ENCODE results near the gene CDHR3.

CDHR3 gene

DNA sequence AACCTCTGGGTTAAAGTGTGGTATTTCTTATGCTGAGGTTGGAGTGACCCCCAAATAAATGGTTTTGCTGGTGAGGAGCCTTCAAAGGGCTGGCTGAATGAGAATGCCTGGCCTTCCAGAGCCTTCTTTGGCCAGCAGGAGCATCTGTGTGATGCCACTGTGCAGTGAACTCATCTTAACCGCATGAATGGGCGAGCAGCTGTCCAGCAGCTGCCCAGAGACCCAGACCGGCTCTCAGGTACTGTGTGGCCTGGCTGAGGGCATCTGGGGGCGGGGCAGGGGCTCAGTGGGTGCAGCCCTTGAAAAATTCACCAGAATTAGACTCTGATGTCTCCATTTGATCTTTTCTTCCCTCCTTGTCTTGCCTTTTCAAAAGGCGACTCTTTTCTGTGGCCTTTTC lies 90.0 kb downstream of the CDHR3 start:
- DNase-seq = no peak

DNA sequence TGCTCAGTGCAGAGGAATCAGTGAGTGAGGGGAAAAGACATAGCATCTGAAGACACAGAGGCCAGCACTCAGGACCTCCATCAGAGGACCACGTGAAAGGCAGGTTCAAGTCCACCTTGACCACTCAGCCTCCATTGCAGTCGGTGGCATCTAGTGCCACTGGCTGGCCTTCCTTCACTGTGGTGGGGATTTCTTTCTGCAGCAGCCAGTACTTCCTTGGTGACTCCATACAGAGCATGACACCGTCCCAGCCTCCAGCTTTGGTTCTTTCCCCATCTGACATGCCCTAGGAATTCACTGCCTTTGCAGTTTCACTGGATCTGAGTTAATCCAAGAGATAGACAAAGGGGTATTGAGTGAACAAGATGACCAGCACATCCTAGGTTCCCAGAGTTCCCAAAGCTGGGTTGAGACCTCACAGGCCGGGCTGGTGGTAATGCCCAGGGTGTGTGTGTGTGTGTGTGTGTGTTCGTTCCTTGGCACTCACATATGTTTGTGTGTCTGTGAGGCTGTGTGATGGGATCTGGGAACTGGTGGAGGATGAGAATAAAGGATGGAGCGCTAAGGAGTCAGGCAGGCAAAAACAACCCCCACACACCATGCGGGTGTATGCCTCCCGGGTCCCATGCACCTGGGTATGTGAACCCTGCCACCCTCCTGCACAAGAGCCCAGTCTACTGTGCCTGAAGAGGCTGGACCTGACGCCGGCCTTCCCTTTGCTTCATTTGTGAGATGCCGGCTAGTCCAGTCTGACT lies 91.3 kb downstream of the CDHR3 start:
- DNase-seq = no peak

DNA sequence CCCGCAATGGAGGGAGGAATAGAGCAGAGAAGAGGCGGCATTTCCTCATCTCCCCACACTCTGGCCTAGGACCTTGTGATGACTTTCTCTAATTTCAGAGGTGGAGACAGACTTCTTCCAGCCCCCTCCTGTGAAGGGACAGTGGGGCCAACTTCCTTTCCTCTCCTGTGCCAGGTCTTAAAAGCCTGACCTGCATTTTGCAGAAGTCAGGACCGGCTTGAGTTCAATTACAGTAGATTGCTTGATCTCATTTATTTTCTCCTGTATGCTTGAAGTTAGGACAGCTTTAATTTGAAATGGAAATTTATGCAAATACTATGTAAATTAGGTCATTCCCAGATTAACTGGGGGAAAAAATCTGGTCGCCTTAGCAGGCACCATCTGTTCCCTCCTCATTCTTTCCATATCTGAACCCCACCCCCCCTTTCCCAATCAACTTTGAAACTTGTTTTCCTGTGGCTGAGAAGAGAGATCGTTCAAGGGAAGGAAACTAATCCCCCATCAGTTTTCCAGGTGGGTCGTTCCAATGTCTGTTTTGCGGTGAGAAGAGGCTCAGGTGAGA lies 92.0 kb downstream of the CDHR3 start:
- DNase-seq = no peak

DNA sequence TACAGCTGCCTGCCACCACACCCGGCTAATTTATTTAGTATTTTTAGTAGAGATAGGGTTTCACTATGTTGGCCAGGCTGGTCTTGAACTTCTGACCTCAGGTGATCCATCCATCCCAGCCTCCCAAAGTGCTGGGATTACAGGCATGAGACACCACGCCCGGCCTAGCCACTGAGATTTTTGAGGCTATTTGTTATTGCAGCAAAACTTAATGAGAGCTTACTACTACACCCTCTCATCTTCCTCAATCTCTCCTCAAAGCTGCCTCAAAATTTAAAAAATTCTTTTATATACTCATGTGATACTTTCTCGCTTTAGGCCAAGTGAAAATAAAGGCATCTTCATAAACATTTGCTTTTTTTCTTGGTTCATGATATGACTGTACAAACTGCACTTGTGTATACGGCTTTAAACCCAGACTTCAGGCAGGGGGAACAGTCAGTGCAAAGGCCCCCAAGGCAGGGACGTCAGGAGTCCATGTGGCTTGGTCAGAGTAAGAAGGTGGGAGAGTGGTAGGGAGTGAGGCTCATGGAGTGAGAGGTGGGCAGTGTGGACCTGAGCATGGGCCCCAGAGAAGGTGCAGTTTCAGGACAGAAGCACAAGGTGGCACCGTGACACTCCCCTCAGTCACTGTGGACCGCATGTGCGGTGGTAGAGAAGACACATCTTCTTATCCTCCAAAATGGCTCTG lies 93.6 kb downstream of the CDHR3 start:
- peak; percentile 71 to 74 for DNase-seq

DNA sequence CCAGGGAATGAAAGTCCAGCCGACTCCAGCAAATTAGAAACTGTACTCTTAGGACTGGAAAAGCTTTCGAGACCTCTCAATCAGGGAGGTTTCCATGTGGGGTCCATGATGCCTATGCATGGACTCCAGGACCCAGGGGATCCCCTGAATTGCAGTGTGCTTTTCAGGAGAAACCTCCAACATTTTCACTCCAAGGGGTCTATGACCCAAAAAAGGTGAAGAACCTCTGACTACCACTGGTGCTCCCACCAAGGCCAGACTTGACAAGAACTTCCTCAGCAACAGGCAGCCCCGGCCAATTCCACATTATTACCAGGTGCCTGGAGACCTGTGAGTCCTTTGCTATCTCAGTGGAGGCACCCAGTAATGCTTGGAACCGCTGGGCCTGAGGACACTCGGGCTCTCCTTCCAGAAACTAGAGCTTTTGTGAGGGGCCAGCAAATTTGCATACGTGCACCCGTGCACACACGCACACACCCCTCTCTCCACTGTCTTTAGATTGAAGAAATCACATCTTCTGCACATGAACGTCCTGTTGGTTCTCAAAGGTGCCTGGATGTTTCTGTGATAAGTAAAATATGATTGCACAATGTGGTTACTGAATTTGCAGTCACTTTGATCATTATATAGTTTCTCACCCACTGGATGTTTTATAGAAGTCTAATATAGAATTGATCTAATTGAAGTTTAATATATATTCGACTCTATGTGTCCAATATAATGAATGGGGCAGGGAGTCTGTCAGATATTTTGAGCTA lies 94.3 kb downstream of the CDHR3 start:
- no peak for DNase-seq

DNA sequence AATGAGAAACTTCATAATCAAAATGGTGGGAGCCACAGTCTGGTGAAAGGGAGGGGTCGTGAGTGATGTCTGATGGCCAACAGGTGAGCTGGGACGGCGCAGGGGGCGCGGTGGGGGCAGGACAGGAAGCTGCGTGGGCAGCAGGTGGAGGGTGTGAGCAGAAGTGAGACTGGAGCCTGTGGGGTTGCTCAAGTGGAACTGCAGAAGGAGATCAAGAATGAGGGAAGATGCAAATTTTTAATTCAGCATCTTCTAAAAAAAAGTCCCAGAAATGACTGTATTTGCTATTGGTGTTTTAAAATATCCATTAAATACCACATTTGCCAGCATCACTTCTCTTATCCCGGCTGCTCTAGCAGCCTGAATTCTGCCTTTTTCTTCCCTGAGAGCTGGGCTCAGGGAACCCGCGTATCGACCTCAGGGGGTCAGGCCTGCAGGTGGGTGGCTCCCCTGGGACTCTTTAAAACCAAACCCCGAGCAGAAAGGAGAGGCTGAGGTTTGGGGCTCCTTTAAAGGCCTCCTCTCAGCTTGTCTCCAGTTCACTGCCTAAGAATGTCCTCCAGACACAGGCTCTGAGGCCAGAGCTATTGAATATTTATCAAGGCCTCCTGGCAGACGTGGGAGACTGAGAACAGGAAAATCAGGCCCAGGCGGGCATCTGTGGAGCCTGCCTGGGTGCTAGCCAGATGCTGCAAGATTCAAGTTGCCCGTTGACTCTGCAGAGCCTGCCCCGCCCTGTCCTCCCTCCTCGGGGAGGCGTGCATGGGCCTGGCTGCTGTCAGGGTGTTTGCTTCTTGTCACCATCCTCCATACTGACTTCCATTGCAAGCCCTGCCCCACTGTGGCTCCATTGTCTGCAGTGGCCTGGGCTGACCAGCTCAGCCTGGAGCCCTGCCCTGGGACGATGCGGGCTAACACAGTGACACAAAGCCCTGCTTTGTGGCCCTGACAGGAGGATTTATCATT lies 95.2 kb downstream of the CDHR3 start:
- peak in 1 of 2 experiments; percentile 25 for DNase-seq

DNA sequence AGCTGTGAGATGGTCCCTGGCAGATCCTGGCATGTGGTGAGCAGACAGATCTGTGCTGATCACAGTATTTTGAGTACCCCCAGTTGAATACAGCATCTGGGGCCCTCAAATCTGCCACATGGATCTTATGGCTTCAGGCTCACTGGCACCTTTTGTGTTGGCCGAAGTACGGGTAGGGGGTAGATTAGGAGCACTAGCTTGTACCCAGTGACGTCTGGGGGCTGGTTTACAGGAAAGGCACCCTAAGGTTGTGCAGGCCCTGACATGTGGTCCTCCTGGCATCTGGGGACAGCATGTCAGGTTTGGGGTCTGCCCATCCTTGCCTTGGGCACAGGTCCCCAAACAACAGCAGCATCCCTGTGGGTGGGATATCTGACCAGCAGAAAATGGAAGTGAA lies 95.9 kb downstream of the CDHR3 start:
- no peak for DNase-seq

DNA sequence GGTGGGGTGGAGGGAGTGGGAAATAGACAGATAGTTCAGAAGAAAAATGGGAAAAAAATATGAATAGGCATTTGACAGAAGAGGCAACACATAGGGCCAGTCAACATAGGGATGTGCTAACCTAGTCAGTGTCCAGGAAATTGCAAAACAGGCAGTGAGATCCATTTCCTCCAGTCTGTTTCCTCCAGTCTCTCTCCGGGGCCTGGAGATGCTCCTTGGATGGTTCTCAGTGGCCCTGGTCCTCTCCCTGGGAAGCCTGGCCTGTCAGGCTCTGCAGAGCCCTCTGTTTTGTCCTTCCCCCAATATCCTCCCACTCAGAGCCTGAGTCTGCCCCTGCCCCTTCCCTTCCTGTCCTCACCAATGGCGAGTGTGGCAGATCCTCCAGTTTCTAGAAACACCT lies 96.5 kb downstream of the CDHR3 start:
- no peak for DNase-seq

DNA sequence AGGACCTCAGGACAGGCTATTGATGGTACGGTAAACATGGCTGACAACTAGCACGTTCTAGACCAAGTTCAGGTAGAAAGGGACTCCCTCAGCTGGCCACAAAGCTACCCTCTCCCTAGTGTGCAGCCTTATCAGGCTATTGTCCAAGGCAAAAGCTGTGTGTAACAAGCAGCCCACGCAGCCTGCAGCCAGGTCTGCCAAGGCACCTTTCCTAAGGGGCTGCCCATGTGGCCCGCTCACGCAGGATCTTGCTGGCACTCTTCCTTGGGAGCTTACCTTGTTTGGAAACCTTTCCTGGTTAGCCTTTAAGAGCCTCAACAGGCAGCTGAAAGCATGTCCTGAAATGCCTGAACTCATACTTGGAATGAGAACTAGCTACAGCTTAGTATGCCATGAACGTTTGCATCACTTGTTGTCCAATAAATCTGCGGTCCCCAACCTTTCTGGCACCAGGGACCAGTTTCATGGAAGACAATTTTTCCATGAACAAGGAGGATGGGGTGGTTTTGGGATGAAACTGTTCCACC lies 97.4 kb downstream of the CDHR3 start:
- no peak for DNase-seq

DNA sequence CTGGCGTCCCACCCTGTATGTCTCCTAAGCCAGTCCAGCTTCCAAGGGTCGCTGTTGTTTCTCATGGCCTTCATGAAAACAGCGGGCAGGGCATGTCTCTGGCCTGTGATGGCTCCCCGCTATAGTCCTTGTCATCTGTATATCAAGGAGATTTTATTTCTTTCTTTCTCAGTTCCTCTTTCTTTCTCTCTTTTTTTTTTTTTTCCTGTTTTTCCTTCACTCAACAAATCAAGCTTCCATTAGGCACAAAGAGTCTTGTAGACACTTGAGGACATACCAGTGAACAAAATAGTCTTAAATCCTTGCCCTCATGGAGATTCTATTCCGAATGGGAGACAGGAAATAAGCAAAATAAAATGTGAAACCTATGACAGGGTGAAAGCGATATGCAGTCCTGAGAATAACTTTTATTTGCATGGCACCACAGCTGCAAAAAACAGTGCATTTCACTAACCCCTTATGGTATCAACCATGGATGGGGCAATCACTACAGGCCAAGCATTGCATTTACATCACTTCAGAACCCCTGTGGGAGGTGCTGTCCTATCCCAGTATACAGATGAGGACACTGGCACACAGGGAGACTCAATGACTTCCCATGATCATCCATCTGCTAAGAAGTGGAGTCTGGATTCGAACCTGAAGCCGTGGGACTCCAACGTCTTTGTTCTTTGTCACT lies 98.4 kb downstream of the CDHR3 start:
- DNase-seq = no peak

DNA sequence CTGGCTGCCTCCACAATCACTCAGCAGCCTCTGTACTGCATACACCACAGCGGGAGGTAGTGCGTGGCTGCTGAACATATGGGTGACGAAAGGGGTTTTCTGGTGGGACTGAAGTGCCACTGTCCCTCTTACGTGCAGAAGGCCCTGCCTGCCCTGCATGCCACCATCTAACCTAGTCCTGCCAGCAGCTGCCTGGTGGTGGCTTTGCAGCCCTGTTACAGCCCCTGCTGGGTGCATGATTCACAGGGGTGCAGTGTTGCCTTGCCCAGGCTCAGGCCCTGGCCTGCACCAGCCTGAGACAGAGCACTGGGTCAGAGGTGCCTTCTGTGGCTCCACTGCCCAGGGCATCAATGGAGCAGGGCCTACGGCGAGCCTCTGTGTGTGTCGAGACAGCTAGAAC lies 98.9 kb downstream of the CDHR3 start:
- no peak for DNase-seq

DNA sequence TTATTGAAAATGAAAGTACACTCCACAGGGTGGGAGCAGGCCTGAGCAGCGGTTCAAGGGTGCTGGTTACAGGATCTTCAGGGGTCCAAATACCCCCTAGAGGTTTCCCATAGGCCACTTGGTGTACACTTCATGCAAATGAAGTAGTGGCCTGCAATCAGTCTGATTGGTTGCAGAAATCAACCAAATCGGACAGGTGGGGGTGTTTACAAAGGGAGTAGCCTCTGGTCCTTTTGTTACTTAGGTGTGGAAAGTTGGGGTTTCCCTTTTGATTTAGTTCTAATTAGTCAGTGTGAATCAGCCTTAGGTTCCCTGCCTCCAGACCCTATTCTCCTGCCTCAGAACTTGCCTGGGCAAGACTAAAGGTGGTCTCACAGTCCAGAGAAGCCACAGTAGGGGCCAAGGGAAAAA lies 99.5 kb downstream of the CDHR3 start:
- no peak for DNase-seq

DNA sequence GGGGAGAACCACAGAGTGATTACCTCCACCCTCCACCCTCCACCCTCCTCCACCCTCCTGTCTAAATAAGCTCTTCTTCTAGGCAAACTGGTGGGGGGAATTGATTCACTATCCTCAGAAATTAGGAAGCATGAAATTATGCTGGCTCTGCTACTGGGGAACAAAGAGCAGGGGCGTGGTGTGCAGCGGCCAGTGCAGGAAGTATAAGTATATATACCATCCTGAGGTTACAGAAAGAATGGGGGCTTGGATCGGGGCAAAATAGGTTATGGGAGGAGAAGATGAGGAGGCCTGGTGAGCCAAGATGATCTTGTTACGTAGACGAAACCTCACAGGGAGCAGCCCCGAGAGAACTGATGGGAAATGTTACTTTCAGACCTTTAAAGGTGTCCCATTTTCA lies 100.0 kb downstream of the CDHR3 start:
- DNase-seq = no peak

DNA sequence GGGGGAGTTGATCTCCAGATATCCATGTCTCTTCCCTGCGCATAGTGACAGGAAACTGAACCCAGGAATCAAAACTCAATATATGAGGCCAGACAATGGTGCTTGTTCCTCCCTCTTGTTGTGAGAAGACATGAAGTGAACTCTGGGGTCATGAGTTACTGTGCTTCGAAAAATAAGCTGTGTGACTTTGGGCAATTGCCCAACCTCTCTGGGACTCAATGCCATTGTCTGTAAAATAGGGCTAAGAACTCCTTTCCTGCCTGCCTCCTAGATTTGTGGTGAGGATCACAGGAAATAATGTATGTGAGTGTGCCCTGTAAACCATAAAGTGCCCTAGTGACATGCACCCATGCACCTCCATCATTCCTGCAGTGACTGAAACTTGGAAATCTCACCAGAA lies 100.6 kb downstream of the CDHR3 start:
- DNase-seq = no peak

DNA sequence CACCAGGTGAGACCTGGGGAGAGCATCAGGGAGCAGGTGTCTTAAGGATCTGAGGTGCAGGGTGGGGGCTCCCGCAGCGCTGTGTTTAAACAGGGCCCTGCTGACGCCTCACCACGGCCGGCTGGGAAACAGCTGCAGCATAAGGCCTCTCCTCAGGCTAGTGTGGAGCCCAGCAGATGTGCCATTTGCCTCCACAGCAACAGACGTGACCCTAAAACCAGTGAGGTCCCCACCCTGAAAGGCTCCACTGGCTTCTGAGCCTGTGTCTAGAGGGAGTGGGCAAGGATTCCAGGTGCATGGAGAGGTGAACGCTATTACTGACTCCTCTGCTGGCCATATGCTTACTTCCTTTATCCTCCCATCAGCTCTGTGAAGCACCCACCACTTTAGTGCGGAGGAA lies 101.3 kb downstream of the CDHR3 start:
- DNase-seq = no peak

DNA sequence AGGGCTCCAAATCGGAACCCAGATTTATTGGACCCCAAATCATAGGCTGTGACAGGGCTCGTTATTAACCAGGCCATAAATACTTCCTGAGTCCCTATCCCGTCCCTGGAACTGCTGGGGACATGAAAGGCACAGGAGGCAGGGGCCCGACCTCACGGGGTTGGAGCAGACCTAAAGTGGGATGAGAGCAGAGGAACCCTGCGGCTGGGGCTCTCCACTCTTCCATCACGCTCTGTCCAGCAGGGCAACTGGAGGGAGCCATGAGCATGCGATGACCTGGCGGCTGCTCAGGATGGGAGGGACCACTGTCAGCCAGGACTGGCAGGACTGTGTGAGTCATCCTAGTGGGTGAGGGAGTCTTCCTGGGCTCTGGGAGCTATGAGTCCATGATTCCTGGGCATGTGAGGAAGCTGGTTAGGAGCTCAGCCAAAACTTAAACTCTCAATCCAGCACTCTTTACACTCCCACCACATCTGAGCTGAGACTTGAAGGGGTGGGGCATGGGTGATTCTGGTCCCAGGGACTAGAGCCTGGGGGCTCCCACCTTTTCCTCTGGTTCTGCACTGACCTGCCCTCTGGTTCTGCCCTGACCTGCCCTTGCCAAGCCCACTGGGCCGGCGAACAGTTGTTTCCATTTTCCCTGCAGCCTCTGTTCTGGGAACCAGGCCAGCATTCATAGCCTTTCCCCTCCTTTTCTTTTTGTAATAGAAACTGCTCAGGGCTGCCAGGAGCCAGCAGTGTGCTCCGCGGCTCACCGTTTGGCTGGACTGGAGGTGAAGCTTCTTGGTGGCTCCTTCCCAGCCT lies 101.9 kb downstream of the CDHR3 start:
- no peak for DNase-seq

DNA sequence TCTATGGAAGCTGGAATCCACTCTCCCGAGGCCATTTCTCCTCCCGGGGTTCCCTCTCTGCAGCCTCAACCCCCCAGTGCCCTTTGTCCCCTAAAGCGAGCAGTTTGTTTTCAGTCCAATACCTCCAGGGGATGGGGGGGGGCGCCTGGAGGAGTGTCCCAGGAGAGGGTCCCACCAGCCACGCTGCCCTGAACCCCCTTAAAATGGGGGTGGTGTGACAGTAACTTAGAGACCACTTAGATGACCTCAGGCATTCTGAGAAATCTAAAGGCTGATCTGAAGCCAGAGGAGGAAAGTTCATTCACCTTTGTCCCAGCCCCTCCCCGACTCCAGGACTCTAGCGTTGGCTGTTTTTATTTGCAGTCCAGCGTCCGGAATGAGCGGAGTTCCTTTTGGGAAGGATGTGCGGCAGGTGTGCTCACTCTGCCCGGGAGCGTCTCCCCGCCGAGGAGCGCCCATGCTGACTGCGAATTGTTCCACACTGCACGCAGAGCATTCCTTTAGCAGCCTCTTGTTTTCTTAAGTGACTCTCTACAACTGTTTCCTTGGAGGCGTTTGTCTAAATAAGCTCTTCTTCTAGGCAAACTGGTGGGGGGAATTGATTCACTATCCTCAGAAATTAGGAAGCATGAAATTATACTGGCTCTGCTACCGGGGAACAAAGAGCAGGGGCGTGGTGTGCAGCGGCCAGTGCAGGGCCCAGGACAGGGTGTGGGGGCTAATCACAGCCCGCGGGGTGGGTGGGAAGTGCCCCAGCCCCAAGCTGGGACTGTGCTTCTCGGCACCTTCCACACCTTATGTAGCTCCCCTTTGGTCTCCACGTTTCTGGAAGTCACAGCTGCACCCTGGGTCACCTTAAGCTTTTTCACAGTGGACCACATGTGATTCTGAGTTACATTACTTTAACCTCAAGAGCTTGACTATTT lies 102.8 kb downstream of the CDHR3 start:
- no peak for DNase-seq

DNA sequence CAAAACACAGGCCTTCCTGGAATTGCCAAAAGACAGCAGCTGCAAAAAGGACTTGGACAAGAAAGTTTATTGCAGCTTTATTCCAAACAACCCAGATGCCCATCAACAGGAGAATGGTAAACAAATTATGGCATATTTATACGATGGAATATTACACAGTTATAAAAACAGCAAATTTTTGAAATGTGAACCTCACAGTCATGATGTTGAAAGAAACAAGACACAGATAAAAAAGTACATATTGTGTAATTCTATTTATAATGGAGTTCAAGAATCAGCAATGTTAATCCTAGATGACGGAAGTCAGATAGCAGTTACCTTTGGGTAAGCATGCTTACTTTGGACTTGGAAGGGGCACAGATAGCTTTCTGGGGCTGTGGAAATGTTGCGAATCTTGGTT lies 104.6 kb downstream of the CDHR3 start:
- DNase-seq = no peak

DNA sequence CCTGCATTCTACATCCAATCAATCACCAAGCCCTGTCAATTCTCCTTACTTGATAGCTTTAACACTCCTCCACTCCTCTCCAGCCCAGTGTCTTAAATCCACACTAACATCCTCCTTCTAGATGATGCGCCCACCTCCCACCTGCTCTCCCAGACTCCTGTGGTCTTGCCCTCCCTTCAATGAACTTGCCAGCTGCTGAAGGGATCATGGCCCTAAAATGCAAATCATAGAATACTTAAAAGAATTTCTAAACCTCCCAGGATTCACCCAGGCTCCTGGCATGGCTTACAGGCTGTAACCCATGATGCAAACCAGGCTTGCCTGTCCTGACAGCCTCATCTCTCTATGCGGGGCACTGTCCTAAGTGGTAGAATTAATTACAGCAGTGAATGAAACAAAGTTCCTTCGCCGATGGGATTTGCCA lies 105.5 kb downstream of the CDHR3 start:
- DNase-seq = no peak

Measured in activated CD4-positive, alpha-beta T cell treated with anti-CD3 and anti-CD28 coated beads, Interleukin-2, amount 50 U/mL, for 48 hours (primary cell).